GM18511 (cell line): Measurements from ENCODE around the gene ANKRD44.
"Not testable (repeated sequence)": the region's sequence is repeated elsewhere in the genome, so short reads cannot be mapped to it uniquely, and the experiment has no call there.

Experiments used
- ATAC-seq: cut with Tn5 transposase; IDR thresholded peaks from one replicate; pipeline ENCODE4 v1.9.1; 2021; ENCODE audit warnings: mild to moderate bottlenecking, moderate library complexity; ENCODE audit not compliant: unreplicated experiment

ANKRD44 gene

DNA sequence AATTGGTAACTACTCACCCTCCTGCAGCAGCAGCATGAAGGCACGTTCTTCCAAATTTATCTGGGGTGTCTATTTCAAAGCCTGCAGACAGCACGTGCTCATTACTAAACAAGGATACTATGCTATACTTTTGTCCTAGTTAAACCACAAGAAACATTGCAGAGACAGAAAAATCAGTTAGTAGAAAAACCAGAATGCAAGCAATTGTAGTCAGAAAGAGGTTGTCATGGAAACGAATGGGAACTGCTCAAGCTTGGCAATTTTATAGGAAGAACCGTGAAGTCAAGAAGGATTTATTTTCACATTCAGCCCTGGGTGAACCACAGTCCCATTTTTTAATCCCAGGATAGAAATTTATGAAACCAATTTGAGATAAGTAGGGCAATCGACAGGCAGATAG is 221.9 kb downstream of the ANKRD44 start:
- no peak for ATAC-seq

- peak; percentile 57 for ATAC-seq
These were observed 224.1 kb downstream of the ANKRD44 start for GRCh38 chr2:197086500-197086899.

- no peak for ATAC-seq
These were observed 224.9 kb downstream of the ANKRD44 start for GRCh38 chr2:197085665-197086064.

DNA sequence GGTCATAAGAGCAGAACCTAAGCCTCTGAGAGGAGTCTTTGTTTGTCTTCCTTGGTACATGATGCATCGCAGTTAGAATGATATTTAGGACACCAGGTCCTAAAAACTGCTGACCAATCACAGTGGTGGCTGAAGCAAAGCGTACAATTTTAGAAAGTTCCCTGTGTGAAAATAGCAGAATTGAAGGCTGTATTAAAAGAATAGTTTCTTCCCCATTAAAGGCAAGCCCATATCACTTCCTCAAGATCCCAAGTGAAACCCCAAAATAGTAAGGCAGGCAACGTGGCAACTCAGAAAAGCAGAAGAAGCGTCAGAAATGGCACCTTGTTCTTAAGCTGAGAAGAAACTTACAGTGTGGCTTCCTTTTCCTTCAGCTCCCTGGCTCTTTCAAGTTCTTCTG is 229.3 kb downstream of the ANKRD44 start:
- no peak for ATAC-seq

DNA sequence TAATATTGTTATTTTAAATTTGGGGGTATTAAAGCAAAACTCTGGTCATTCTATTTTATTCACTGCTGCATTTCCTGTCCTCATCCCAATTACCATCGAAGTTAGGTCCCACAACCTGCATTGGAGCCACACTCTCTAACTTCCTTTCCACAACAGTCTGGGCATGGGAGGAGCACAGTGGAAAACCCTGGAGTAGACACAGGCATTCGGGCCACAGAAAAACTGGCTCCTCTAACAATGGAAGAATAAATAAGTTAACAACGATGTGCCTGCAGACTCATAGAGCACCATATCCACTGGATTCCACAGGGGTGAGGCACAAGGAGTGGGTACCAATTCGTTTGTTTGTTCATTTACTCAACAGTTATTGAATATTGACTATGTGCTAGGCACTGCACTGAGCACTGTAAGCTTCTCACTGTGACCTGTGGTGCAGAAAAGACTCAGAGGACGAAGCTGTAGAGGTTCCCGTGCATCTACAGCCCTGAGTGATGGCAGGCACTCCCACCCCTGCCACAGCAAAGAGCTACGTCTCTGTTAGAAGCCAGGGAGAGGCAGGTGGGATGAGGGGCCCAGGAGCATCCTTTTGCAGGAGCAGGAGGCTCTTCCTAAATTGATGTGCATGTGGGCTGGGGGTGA is 229.9 kb downstream of the ANKRD44 start:
- no peak for ATAC-seq

- no peak for ATAC-seq
These were observed 230.6 kb downstream of the ANKRD44 start for GRCh38 chr2:197079832-197080555.

DNA sequence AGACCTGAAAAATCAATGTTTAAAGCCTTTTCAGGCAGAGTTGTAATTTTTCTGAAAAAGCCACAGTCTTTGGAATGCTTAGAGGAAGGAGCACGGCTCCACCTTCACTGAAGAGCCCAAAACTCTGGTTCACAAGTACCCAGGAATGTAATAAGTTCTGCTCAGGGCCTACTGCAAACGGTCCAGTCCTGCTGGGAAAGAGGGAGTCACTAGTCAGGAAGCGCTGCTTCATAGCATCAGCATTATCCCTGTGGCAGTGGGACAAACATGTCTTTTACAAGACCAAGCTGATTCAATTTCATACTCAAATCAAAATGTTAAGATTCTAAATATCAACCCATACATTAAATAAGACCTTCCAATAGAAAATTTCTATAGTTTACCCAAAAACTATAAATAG is 231.2 kb downstream of the ANKRD44 start:
- no peak for ATAC-seq

GRCh38 chr2:197078535-197078934 is 232.0 kb downstream of the ANKRD44 start:
- no peak for ATAC-seq

- ATAC-seq = no peak
These were observed 233.2 kb downstream of the ANKRD44 start for GRCh38 chr2:197077336-197077735.

GRCh38 chr2:197076652-197077051 is 233.9 kb downstream of the ANKRD44 start:
- ATAC-seq = no peak

- no peak for ATAC-seq
These were observed 234.7 kb downstream of the ANKRD44 start for GRCh38 chr2:197075754-197076337.

- no peak for ATAC-seq
These were observed 235.3 kb downstream of the ANKRD44 start for GRCh38 chr2:197075281-197075680.

DNA sequence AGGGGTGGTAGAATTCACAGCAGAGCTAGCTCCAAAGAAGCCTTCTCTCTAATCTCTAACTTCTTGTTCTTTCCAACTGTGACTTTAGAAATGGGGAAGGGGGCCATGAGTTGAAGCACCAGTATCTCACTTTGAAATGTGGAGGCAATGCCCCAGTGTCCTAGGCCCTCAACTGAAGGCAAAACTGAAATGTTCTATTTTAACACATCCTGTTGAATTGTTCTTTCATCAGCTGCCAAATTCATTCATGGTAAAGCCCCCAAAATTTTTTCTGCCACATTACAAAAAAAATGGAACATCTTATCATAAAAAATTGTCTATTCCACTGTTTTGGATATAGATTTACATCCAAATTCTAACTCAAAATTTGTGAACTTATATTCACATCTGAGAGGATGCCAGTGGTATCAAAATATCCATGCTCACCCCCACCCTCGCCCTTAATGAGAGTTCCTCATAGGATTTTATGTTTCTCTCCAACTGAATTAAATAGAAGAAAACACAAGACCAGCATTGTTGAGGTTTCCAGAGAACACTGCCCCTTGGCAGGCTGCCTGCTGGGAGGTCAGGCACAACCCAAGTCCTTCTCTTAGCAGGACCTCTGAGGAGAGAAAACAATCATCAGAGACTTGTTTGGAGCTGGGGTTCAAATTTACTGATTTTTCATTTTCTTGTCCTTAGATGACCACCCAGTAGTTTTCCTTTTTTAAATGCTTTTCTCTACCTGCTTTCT is 236.7 kb downstream of the ANKRD44 start:
- no peak for ATAC-seq

DNA sequence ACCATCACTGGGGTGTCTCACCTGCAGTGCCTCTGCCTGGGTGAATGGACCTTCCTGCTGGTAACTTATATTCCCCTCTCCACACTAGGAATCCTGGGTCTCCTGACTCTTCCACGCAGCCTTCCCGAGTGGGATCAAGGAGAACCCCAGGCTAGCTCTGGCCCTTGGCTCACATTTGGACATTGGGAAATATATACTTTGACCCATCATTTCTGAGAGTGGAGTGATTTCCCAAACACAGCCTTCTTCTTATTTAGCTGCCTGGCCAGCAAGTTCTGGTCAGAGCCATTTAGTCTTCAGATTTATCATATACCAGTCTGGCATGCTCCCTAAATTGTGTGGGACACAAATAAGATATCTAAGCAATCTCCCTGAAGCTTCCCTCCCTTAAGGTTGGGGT is 237.3 kb downstream of the ANKRD44 start:
- ATAC-seq = no peak

GRCh38 chr2:197072533-197072932 is 238.0 kb downstream of the ANKRD44 start:
- ATAC-seq = no peak

- no peak for ATAC-seq
These were observed 238.7 kb downstream of the ANKRD44 start for GRCh38 chr2:197071790-197072436.

GRCh38 chr2:197071213-197071612 is 239.4 kb downstream of the ANKRD44 start:
- ATAC-seq = no peak

DNA sequence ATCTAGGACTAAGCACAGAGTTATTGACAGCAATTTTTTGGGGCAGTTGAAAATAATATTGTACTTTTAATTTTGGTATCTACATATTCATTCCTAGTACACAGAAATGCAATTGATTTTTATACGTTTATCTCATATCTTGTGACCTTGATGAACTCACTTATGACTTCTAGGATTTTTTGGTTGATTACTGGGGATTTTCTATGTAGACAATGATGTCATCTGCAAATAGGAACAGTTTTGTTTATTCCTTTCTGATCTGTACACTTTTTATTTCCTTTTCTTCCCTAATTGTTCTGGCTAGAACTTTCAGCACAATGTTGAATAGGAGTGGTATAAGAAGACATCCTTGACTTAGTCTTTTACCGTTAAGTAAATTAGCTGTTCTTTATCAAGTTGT is 240.6 kb downstream of the ANKRD44 start:
- ATAC-seq = no peak

DNA sequence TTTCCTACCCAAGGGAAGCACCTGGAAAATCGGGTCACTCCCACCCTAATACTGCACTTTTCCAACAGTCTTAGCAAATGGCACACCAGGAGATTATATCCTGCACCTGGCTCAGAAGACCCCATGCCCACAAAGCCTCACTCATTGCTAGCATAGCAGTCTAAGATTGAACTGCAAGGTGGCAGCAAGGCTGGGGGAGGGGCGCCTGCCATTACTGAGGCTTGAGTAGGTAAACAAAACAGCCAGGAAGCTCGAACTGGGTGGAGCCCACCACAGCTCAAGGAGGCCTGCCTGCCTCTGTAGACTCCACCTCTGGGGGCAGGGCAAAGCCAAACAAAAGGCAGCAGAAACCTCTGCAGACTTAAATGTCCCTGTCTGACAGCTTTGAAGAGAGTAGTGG is 248.0 kb downstream of the ANKRD44 start:
- ATAC-seq = not testable (repeated sequence)

- no peak for ATAC-seq
These were observed 251.1 kb downstream of the ANKRD44 start for GRCh38 chr2:197059477-197059876.

DNA sequence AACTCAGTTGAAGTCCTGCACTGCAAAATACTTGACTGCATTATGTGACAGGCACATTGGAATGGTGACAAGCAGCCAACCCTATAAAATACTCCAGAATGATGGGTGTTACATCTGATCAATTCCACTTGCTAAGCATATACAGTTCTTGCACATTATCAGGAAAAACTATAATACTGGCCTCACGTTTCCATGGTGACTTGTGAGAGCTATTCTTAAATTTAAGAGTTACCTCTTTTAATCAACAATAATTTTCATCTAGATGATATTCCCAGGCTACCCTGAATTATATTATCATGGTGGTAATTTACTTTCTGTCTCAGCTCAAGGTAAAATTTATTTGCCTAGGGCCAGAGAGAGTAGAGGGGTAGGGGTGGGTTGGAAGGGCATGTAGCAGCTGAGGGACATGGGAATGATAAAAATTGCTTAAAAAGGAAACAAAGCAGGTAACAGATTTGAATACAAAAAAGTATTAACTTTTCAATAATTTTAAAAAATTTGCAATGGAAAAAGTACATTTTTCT is 251.7 kb downstream of the ANKRD44 start:
- no peak for ATAC-seq
